Progenitor cell of endocrine pancreas (in vitro differentiated cells): ENCODE data around the gene TPRA1. TPM values are rescaled to one million over a fixed set of nuclear protein-coding genes. Genes with fewer than 3 reads are reported as not detected.

Source experiments
- DNase-seq: peaks from one replicate; pipeline ENCODE4 v3.0.0; 2021; ENCODE audit warnings: low spot score; ENCODE audit not compliant: unreplicated experiment
- H3K27ac Mint-ChIP-seq: 2 replicates; pipeline ENCODE4 v1.8.0; 2021; ENCODE audit warnings: mild to moderate bottlenecking, moderate library complexity, mixed read lengths
- H3K27me3 Mint-ChIP-seq: 2 replicates; pipeline ENCODE4 v1.8.0; 2021; ENCODE audit warnings: mixed read lengths
- H3K36me3 Mint-ChIP-seq: 2 replicates; pipeline ENCODE4 v1.8.0; 2022; ENCODE audit warnings: mixed read lengths; ENCODE audit not compliant: insufficient read depth
- H3K4me1 Mint-ChIP-seq: 2 replicates; pipeline ENCODE4 v1.8.0; 2021; ENCODE audit warnings: low read depth, mixed read lengths
- H3K4me3 Mint-ChIP-seq: 2 replicates; pipeline ENCODE4 v1.8.0; 2021; ENCODE audit warnings: low read depth, mild to moderate bottlenecking, moderate library complexity, mixed read lengths
- H3K9me3 Mint-ChIP-seq: 2 replicates; pipeline ENCODE4 v1.8.0; 2021; ENCODE audit warnings: low read depth, mixed read lengths
- CTCF ChIP-seq: fragments of 200-600 bp; sonication (generic); IDR thresholded peaks from one replicate; pipeline ENCODE4 v1.5.0; 2021; ENCODE audit warnings: antibody characterized with exemption, mild to moderate bottlenecking; ENCODE audit not compliant: unreplicated experiment
- total RNA-seq: library from RNA; stranded (reverse); gene quantifications from 2 replicates; pipeline ENCODE4 v1.2.1, GENCODE V29; 2021

Gene TPRA1
- total RNA-seq, 1 donor from 2014 or later = 25.1 TPM

GRCh38 chr3:127622031-127622430 lies 31.5 kb upstream of the TPRA1 start:
- peaks cover 23% of the 10 kb centered on the region for H3K36me3 Mint-ChIP-seq

GRCh38 chr3:127620637-127621375 lies 30.3 kb upstream of the TPRA1 start:
- Mint-ChIP-seq H3K36me3 (peaks cover 29% of the 10 kb centered on the region), H3K27me3 (peaks cover 3% of the 10 kb centered on the region), H3K9me3 (no peaks in the 10 kb centered on the region), H3K27ac (no peak overlapping the region), H3K4me3 (no peak overlapping the region), H3K4me1 (no peaks in the 10 kb centered on the region)
- no peak for DNase-seq
- no peak for TF ChIP-seq CTCF

More at GRCh38 chr3:127622031-127622430, 31.5 kb upstream of the TPRA1 start:
- H3K9me3 Mint-ChIP-seq = no peaks in the 10 kb centered on the region
- no peaks in the 10 kb centered on the region for H3K4me1 Mint-ChIP-seq
- DNase-seq = no peak
- H3K27ac Mint-ChIP-seq = no peak overlapping the region
- no peak overlapping the region for H3K4me3 Mint-ChIP-seq
- TF ChIP-seq CTCF = no peak
- H3K27me3 Mint-ChIP-seq = peaks cover 15% of the 10 kb centered on the region

GRCh38 chr3:127618891-127619290 lies 28.4 kb upstream of the TPRA1 start:
- Mint-ChIP-seq H3K4me3 (no peak overlapping the region), H3K36me3 (peaks cover 32% of the 10 kb centered on the region), H3K9me3 (no peaks in the 10 kb centered on the region), H3K27me3 (no peaks in the 10 kb centered on the region), H3K27ac (no peak overlapping the region), H3K4me1 (no peaks in the 10 kb centered on the region)
- no peak for TF ChIP-seq CTCF
- no peak for DNase-seq

- H3K4me3 Mint-ChIP-seq = no peak overlapping the region
- no peak for DNase-seq
- no peaks in the 10 kb centered on the region for H3K9me3 Mint-ChIP-seq
- no peak overlapping the region for H3K27ac Mint-ChIP-seq
- no peaks in the 10 kb centered on the region for H3K27me3 Mint-ChIP-seq
- no peak for TF ChIP-seq CTCF
- H3K4me1 Mint-ChIP-seq = no peaks in the 10 kb centered on the region
- H3K36me3 Mint-ChIP-seq = peaks cover 34% of the 10 kb centered on the region
Observed at GRCh38 chr3:127616836-127617605, 26.5 kb upstream of the TPRA1 start.

GRCh38 chr3:127615631-127616305 lies 25.2 kb upstream of the TPRA1 start:
- no peak overlapping the region for H3K4me3 Mint-ChIP-seq

More at GRCh38 chr3:127615631-127616305, 25.2 kb upstream of the TPRA1 start:
- Mint-ChIP-seq H3K27me3 (no peaks in the 10 kb centered on the region), H3K27ac (no peak overlapping the region), H3K4me1 (no peaks in the 10 kb centered on the region), H3K9me3 (no peaks in the 10 kb centered on the region), H3K36me3 (peaks cover 31% of the 10 kb centered on the region)
- no peak for DNase-seq
- TF ChIP-seq CTCF = no peak
